ENCODE data around the gene GSAP.

Gene GSAP

DNA sequence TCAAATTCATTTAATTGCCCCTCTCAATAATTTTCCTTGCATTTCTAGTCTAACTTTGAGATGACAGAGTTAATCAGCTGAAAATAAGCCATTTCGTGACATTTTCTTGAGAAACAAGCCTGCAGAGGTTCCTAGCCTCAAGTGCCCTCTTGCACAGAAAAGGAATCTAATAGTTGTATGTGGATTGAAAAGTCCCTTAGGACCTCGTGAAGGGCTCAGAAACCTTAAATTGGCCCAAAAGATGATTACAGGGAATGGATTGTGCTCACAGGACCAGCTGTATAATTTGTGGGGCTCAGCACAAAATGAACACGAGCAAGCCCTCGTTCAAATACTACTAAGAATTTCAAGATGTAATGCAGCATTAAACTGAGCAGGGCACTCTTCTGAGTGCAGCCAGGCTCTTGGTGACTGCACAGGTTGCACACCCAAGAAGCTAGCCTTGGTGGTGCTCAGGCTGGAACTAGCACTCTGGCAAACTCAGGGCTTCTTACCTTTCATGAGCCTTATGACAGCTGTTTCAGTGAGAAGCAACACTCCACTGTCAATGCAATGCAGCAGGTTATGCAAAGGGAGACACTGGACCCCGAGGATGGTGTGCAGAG lies 102.2 kb downstream of the GSAP start:
- no peak for DNase-seq
- TF ChIP-seq POLR2A (IDR thresholded peaks at IDR 0.05; ENCODE audit: low read length) (no peak), GATA1 (IDR thresholded peaks at IDR 0.05; ENCODE audit: low read depth, low read length) (no peak)

DNA sequence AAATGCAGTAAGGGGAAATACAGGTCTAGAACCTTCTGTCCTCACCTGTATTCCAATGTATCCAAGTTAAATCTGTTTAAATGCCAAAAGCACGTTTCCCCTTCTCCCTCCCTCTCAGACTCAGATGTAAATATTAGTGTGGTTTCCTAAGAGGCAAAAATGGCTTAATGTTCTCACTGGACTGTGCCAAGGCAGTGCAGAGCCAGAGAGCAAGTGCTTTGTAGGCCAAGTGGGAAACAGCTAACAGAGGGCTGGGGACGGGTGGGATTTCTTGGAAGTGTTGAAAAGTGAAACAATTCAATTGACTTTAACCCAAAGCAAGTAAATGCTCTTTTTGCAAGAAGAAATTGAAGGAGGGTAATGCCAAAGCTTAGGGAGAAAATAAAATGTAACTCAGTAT lies 103.1 kb downstream of the GSAP start:
- DNase-seq, result no peak
- no peak for TF ChIP-seq GATA1 (IDR thresholded peaks at IDR 0.05; ENCODE audit: low read depth, low read length)
- TF ChIP-seq POLR2A (IDR thresholded peaks at IDR 0.05; ENCODE audit: low read length), result no peak

DNA sequence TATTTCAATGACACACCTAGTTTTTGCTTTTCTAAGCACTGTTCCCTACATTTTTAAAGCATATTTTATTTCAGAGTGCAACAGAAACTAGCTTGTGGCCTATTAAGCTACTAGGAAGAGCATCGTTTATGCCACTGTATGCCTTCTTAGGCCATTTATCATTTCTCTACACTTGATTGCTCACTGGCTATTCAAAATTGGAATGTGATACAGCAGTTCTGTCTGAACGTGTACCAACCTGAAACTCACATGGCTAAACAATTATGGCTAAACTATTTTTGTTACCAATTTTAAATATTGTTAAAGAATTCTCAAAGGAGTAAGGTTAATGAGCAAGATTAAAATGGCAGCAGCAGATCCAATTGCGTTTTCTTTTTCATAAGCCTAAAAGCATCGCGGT lies 105.2 kb downstream of the GSAP start:
- no peak for DNase-seq
- no peak for TF ChIP-seq GATA1 (IDR thresholded peaks at IDR 0.05; ENCODE audit: low read depth, low read length)
- no peak for TF ChIP-seq POLR2A (IDR thresholded peaks at IDR 0.05; ENCODE audit: low read length)

DNA sequence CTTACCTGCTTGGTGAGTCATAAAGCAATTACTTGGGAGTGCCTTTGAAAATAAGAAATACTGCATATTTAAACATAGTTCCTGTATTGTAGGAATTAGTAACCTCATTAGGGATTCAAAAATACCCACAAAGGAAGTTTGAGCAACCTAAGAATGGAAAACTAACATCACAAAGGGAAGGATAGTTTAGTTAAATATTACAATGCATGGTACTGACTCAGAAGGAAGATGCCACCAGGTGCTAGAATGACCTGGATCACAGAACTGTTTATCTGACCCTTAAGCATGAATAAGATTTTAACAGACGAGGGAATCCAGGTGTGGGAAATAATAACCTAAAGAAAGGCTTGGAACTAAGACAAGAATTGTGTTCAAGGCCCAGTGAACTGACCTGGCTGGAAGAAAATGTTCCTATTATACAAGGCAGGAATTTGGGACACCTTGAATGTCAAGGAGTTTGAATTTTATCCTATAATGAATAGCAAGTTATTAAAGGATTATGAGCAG lies 106.4 kb downstream of the GSAP start:
- TF ChIP-seq GATA1 (IDR thresholded peaks at IDR 0.05; ENCODE audit: low read depth, low read length) (no peak), POLR2A (IDR thresholded peaks at IDR 0.05; ENCODE audit: low read length) (no peak)
- DNase-seq, result no peak

DNA sequence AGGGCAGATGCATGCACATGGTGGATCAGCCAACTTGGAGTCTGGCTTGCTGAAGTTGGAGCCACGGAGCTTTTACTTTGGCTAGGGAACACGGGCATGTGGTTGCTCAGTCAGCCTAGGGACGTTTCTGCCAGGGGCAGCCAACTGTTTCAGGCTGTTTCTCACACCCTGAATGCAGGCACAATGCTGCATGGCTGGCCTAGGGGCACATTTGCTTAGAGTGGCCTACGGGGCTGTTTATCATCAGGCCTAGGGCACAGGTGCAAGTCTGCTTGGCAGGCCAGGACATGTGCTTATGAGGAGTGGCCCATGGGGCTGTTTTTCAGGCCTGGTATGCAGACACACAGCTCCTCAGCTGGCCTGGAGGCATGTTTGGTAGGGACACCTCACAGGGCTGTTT lies 107.4 kb downstream of the GSAP start:
- no peak for DNase-seq
- TF ChIP-seq POLR2A (IDR thresholded peaks at IDR 0.05; ENCODE audit: low read length) (no peak), GATA1 (IDR thresholded peaks at IDR 0.05; ENCODE audit: low read depth, low read length) (no peak)

DNA sequence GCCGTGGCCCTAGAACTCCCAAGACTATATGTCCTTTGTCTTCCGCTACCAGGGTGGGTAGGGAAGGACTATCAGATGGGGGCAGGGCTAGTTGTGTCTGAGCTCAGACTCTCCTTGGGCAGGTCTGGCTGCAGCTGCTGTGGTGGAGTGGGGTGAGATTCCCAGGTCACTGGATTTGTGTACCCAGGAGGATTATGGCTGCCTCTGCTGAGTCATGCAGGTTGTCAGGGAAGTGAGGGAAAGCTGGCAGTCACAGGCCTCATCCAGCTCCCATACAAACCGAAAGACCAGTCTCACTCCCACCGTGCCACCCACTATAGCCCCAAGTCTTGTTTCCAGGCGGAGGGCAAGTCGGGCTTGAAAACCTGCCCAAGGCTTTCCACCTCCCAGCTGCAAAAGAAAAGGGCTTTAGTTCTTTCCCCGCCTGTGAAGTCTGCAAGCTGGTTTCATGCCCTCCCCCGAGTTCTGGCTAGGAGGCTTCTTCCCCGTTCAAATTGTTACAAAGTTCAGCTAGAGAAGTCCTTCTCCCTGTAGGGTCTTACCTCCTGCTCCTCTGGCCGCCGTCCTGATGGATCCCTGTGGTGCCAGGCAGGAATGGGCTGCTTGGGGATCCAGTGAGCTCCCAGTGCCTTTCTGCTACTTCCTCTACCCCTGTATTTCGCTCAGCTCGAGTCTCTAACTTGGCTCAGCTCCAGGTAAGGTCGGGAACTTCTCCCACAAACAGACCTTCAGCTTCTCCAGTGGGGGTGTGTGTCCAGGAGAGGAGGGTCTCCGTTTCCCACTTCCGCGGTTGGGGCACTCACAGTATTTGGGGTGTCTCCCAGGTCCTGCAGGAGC lies 109.7 kb downstream of the GSAP start:
- DNase-seq, result no peak
- TF ChIP-seq POLR2A (IDR thresholded peaks at IDR 0.05; ENCODE audit: low read length) (no peak), GATA1 (IDR thresholded peaks at IDR 0.05; ENCODE audit: low read depth, low read length) (no peak)

DNA sequence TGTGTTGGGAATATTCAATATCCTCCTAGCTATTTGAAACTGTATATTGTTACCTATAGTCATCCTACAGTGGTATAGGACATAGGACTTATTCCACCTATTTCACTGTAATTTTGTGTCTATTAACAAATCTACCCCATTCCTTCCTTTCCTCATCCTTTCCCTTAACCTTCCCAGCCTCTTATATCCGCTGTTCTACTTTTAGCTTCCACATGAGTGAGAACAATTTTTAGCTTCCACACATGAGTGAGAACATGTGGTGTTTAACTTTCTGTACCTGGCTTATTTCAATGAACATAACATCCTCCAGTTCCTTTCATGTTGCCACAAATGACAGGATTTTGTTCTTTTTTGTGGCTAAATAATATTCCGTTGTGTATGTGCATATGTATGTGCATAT lies 120.6 kb downstream of the GSAP start:
- DNase-seq, result no peak
- TF ChIP-seq POLR2A (IDR thresholded peaks at IDR 0.05; ENCODE audit: low read length) (no peak), GATA1 (IDR thresholded peaks at IDR 0.05; ENCODE audit: low read depth, low read length) (no peak)

DNA sequence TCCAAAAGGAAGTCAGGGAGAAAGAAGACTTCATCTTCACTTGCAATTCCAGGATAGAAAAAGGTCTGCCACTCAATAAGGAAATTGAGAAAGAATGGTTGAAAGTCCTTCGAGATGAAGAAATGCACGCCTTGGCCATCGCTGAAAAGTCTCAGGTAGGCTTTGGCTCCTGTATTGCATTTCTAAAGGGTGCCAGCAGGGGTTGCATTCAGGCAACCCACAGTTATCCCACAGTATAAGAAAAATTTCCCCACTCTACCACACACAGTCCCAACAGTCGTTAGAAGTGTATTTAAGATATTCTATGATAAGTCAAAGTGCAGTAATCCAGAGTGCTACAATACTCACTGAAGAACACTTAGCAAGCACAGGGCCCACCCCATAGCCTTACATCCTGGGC lies 123.1 kb downstream of the GSAP start:
- DNase-seq, result no peak
- TF ChIP-seq GATA1 (IDR thresholded peaks at IDR 0.05; ENCODE audit: low read depth, low read length) (no peak), POLR2A (IDR thresholded peaks at IDR 0.05; ENCODE audit: low read length) (no peak)

DNA sequence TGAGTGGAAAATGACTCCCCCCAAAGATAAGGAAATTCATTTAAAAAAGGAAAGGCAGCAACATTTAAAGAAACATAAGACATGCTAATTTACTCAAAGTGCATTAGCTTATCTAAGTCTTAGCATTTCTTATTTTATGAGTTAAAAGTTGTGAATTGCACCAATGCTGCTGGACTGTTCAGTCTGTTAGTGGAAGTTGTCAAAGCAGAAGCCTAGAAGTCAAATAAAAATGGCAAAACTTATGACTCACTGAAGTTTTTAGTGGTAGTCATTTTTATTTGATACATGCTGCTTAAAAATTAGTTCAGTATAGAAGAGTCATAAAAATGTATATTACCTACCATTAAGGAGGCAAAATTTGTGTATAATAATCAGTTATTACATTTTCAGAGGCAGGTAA lies 125.7 kb downstream of the GSAP start:
- TF ChIP-seq POLR2A (IDR thresholded peaks at IDR 0.05; ENCODE audit: low read length) (no peak), GATA1 (IDR thresholded peaks at IDR 0.05; ENCODE audit: low read depth, low read length) (no peak)
- no peak for DNase-seq

DNA sequence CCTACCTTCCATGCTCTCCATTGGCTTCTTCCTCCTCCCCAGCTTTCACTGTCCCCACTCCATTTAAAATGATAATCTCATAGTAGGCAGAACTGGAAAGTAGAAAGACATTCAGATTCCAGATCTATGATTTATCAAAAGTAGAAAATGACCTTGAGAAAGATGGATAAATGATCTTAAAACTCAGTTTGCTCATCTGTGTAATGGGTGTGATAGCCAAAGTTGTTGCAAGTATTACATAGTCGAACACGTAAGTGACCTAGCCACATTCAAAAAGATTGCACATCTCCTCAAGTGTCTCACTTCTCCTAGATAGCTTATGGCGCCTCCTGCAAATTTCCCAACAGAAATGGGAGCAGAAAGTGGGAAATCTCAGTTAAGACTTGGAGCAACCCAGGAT lies 126.8 kb downstream of the GSAP start:
- TF ChIP-seq POLR2A (IDR thresholded peaks at IDR 0.05; ENCODE audit: low read length) (no peak), GATA1 (IDR thresholded peaks at IDR 0.05; ENCODE audit: low read depth, low read length) (no peak)
- no peak for DNase-seq

DNA sequence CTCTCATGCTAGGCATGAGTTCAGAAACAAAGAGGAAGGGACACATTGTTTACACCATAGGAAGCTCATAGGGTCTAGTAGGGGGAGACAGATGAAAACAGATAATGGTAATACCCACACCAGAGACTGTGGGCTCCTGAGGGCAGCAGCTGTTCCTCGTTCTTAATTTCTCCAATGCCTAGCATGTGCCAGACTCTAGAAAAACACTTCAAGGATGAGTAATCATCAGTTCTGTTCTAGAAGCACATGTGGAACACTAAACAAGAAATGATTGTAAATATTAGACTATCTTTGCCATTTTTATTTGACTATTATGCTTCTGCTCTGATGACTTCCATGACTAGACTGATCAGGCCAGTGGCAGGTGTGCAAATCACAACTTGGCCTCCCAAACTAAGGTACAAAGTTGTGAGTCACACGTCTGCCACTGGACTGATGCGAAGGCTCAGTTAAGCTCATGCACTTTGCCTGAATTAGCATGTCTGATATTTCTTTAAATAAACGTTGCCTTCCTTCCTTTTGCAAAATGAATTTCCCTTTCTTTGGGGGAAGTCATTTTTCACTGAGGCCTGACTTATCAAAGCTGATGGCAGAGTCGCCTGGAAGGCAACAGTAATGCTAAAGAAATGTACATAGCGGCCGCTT lies 127.4 kb downstream of the GSAP start:
- TF ChIP-seq GATA1 (IDR thresholded peaks at IDR 0.05; ENCODE audit: low read depth, low read length) (no peak), POLR2A (IDR thresholded peaks at IDR 0.05; ENCODE audit: low read length) (no peak)
- no peak for DNase-seq

DNA sequence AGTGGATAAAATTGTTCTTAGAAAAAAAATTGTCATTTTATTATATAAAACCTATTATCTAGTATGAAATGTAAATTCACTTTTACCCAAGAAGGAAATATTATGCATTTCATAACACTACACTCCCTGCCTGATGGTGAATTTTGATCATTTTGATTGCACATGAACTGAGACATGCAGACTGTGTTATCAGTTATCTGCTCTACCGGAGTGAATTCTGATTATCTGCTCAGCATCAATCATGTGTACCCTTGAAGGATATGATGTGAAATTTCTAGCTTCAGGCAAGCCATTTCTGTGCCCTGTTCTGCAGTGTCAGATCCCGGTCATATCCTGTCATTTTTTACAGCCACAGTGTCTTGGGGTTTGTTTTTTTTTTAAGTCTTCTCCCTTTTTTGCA lies 131.5 kb downstream of the GSAP start:
- TF ChIP-seq GATA1 (IDR thresholded peaks at IDR 0.05; ENCODE audit: low read depth, low read length), result no peak
- TF ChIP-seq POLR2A (IDR thresholded peaks at IDR 0.05; ENCODE audit: low read length), result no peak

DNA sequence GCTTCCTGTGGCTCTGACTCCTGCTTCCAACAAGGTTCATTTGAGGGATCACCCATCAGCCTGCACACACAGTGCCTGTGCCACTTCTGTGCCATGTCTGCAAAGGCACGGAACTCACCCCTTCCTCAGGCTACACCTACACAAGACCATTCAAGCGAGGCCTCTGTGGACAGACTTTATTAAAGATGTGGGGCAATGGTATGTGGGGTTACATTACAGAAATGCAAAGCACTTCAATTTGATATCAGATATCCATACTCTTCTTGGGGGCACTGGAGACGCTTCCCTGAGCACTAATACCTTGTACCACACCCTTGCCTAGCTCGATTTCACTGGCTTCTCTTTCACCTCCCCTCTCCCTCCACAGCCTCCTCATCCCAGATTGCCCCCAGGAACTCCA lies 132.1 kb downstream of the GSAP start:
- DNase-seq, result no peak
- no peak for TF ChIP-seq POLR2A (IDR thresholded peaks at IDR 0.05; ENCODE audit: low read length)
- TF ChIP-seq GATA1 (IDR thresholded peaks at IDR 0.05; ENCODE audit: low read depth, low read length), result no peak

More for the DNA sequence above, 131.5 kb downstream of the GSAP start:
- DNase-seq, result no peak

DNA sequence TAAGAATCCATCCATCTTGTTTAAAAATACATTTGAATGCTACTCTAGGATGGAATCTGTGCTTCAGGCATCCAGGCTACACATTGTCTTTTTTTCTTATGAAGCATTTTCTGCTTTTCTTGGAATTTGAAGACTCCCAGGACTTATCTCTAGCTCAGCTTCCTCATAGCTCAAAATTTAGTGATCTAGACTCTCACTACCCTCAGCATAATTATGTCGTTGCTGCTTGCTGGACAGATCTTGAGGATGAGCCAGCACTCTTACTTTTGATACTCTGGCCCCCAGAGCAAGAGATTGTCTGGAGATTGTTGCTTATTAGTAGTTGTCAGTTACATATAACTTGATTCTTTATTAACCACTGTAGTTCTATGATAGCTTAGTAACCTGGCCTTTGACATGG lies 133.3 kb downstream of the GSAP start:
- TF ChIP-seq POLR2A (IDR thresholded peaks at IDR 0.05; ENCODE audit: low read length) (no peak), GATA1 (IDR thresholded peaks at IDR 0.05; ENCODE audit: low read depth, low read length) (no peak)
- DNase-seq, result no peak
